Measurements from ENCODE around the gene IPO8. TPM values are rescaled to one million over a fixed set of nuclear protein-coding genes. Genes with fewer than 3 reads are reported as not detected.
A peak's percentile ranks its signal among the peaks of the same experiment; 100 is the strongest.

The IPO8 gene
- total and polyA plus RNA-seq, 2 donors, result 16.5 to 17.0 TPM

- Histone ChIP-seq H3K36me3 (ENCODE audit: control insufficient read depth in 2 of 2, insufficient read depth in 2 of 2, low read length in 1 of 2) (peaks cover 4 to 6% of the 10 kb centered on the region in 2 donors), H3K27ac (ENCODE audit: low read depth in 1 of 2, low read length in 1 of 2) (no peak overlapping the region)
- 93% methylated on average over 1 of the region's 1 CpG for WGBS
Measured at GRCh38 chr12:30725739-30726138, 30.1 kb upstream of the IPO8 start.

GRCh38 chr12:30719060-30719459 is 23.4 kb upstream of the IPO8 start:
- Histone ChIP-seq H3K36me3 (ENCODE audit: control insufficient read depth in 2 of 2, insufficient read depth in 2 of 2, low read length in 1 of 2) (peaks cover 5 to 16% of the 10 kb centered on the region in 2 donors), H3K27me3 (ENCODE audit: control insufficient read depth in 2 of 2, insufficient read depth in 1 of 2, low read length in 1 of 2) (no peaks in the 10 kb centered on the region)
- 94% methylated on average over 1 of the region's 1 CpG for WGBS

More at GRCh38 chr12:30725739-30726138, 30.1 kb upstream of the IPO8 start:
- Histone ChIP-seq H3K4me3 (ENCODE audit: low read length in 2 of 2) (no peak overlapping the region), H3K9me3 (ENCODE audit: control insufficient read depth in 2 of 2, insufficient read depth in 1 of 2, low read length in 1 of 2) (no peaks in the 10 kb centered on the region), H3K4me1 (ENCODE audit: control insufficient read depth in 2 of 2, insufficient read depth in 2 of 2, low read length in 2 of 2) (no peaks in the 10 kb centered on the region), H3K27me3 (ENCODE audit: control insufficient read depth in 2 of 2, insufficient read depth in 1 of 2, low read length in 1 of 2) (no peaks in the 10 kb centered on the region)
- DNase-seq (ENCODE audit: low read depth in 6 of 9, low spot score in 9 of 9), result no peak

GRCh38 chr12:30707613-30708342 is 12.1 kb upstream of the IPO8 start:
- Histone ChIP-seq H3K4me3 (ENCODE audit: low read length in 2 of 2) (no peak overlapping the region), H3K27ac (ENCODE audit: low read depth in 1 of 2, low read length in 1 of 2) (no peak overlapping the region), H3K27me3 (ENCODE audit: control insufficient read depth in 2 of 2, insufficient read depth in 1 of 2, low read length in 1 of 2) (no peaks in the 10 kb centered on the region), H3K9me3 (ENCODE audit: control insufficient read depth in 2 of 2, insufficient read depth in 1 of 2, low read length in 1 of 2) (no peaks in the 10 kb centered on the region), H3K4me1 (ENCODE audit: control insufficient read depth in 2 of 2, insufficient read depth in 2 of 2, low read length in 2 of 2) (no peaks in the 10 kb centered on the region), H3K36me3 (ENCODE audit: control insufficient read depth in 2 of 2, insufficient read depth in 2 of 2, low read length in 1 of 2) (peaks cover 6 to 13% of the 10 kb centered on the region in 2 donors)
- 99% methylated on average over 10 of the region's 10 CpGs for WGBS
- no peak for DNase-seq (ENCODE audit: low read depth in 6 of 9, low spot score in 9 of 9)

More at GRCh38 chr12:30719060-30719459, 23.4 kb upstream of the IPO8 start:
- no peak overlapping the region for H3K4me3 ChIP-seq (ENCODE audit: low read length in 2 of 2)
- no peaks in the 10 kb centered on the region for H3K4me1 ChIP-seq (ENCODE audit: control insufficient read depth in 2 of 2, insufficient read depth in 2 of 2, low read length in 2 of 2)
- H3K9me3 ChIP-seq (ENCODE audit: control insufficient read depth in 2 of 2, insufficient read depth in 1 of 2, low read length in 1 of 2), result no peaks in the 10 kb centered on the region
- DNase-seq (ENCODE audit: low read depth in 6 of 9, low spot score in 9 of 9), result no peak
- no peak overlapping the region for H3K27ac ChIP-seq (ENCODE audit: low read depth in 1 of 2, low read length in 1 of 2)

GRCh38 chr12:30706476-30706875 is 10.8 kb upstream of the IPO8 start:
- Histone ChIP-seq H3K4me3 (ENCODE audit: low read length in 2 of 2) (no peak overlapping the region), H3K27me3 (ENCODE audit: control insufficient read depth in 2 of 2, insufficient read depth in 1 of 2, low read length in 1 of 2) (no peaks in the 10 kb centered on the region), H3K27ac (ENCODE audit: low read depth in 1 of 2, low read length in 1 of 2) (no peak overlapping the region), H3K36me3 (ENCODE audit: control insufficient read depth in 2 of 2, insufficient read depth in 2 of 2, low read length in 1 of 2) (peaks cover 6 to 12% of the 10 kb centered on the region in 2 donors), H3K4me1 (ENCODE audit: control insufficient read depth in 2 of 2, insufficient read depth in 2 of 2, low read length in 2 of 2) (no peaks in the 10 kb centered on the region), H3K9me3 (ENCODE audit: control insufficient read depth in 2 of 2, insufficient read depth in 1 of 2, low read length in 1 of 2) (no peaks in the 10 kb centered on the region)
- no peak for DNase-seq (ENCODE audit: low read depth in 6 of 9, low spot score in 9 of 9)
- over 99% methylated on average over 2 of the region's 2 CpGs for WGBS

GRCh38 chr12:30701056-30701455 is 5.4 kb upstream of the IPO8 start:
- Histone ChIP-seq H3K36me3 (ENCODE audit: control insufficient read depth in 2 of 2, insufficient read depth in 2 of 2, low read length in 1 of 2) (no peaks in the 10 kb centered on the region), H3K27me3 (ENCODE audit: control insufficient read depth in 2 of 2, insufficient read depth in 1 of 2, low read length in 1 of 2) (no peaks in the 10 kb centered on the region), H3K4me3 (ENCODE audit: low read length in 2 of 2) (no peak overlapping the region), H3K9me3 (ENCODE audit: control insufficient read depth in 2 of 2, insufficient read depth in 1 of 2, low read length in 1 of 2) (no peaks in the 10 kb centered on the region), H3K4me1 (ENCODE audit: control insufficient read depth in 2 of 2, insufficient read depth in 2 of 2, low read length in 2 of 2) (peaks cover 4 to 7% of the 10 kb centered on the region in 2 donors), H3K27ac (ENCODE audit: low read depth in 1 of 2, low read length in 1 of 2) (no peak overlapping the region)
- no peak for DNase-seq (ENCODE audit: low read depth in 6 of 9, low spot score in 9 of 9)

- Histone ChIP-seq H3K4me3 (ENCODE audit: low read length in 2 of 2) (no peak overlapping the region), H3K9me3 (ENCODE audit: control insufficient read depth in 2 of 2, insufficient read depth in 1 of 2, low read length in 1 of 2) (no peaks in the 10 kb centered on the region), H3K4me1 (ENCODE audit: control insufficient read depth in 2 of 2, insufficient read depth in 2 of 2, low read length in 2 of 2) (peaks cover 4 to 7% of the 10 kb centered on the region in 2 donors), H3K36me3 (ENCODE audit: control insufficient read depth in 2 of 2, insufficient read depth in 2 of 2, low read length in 1 of 2) (no peaks in the 10 kb centered on the region), H3K27me3 (ENCODE audit: control insufficient read depth in 2 of 2, insufficient read depth in 1 of 2, low read length in 1 of 2) (no peaks in the 10 kb centered on the region), H3K27ac (ENCODE audit: low read depth in 1 of 2, low read length in 1 of 2) (no peak overlapping the region)
- DNase-seq (ENCODE audit: low read depth in 6 of 9, low spot score in 9 of 9), result no peak
- 91% methylated on average over 6 of the region's 6 CpGs for WGBS
Measured at GRCh38 chr12:30700216-30700900, 4.7 kb upstream of the IPO8 start.

GRCh38 chr12:30698346-30698745 is 2.7 kb upstream of the IPO8 start:
- Histone ChIP-seq H3K27me3 (ENCODE audit: control insufficient read depth in 2 of 2, insufficient read depth in 1 of 2, low read length in 1 of 2) (no peaks in the 10 kb centered on the region), H3K4me1 (ENCODE audit: control insufficient read depth in 2 of 2, insufficient read depth in 2 of 2, low read length in 2 of 2) (peaks cover 12 to 19% of the 10 kb centered on the region in 2 donors), H3K9me3 (ENCODE audit: control insufficient read depth in 2 of 2, insufficient read depth in 1 of 2, low read length in 1 of 2) (no peaks in the 10 kb centered on the region), H3K27ac (ENCODE audit: low read depth in 1 of 2, low read length in 1 of 2) (no peak overlapping the region), H3K4me3 (ENCODE audit: low read length in 2 of 2) (no peak overlapping the region), H3K36me3 (ENCODE audit: control insufficient read depth in 2 of 2, insufficient read depth in 2 of 2, low read length in 1 of 2) (no peaks in the 10 kb centered on the region)
- WGBS, result 95% methylated on average over 12 of the region's 12 CpGs
- no peak for DNase-seq (ENCODE audit: low read depth in 6 of 9, low spot score in 9 of 9)

- H3K27me3 ChIP-seq (ENCODE audit: control insufficient read depth in 2 of 2, insufficient read depth in 1 of 2, low read length in 1 of 2), result no peaks in the 10 kb centered on the region
- DNase-seq (ENCODE audit: low read depth in 6 of 9, low spot score in 9 of 9), result no peak
- WGBS, result 98% methylated on average over 7 of the region's 7 CpGs
- H3K4me1 ChIP-seq (ENCODE audit: control insufficient read depth in 2 of 2, insufficient read depth in 2 of 2, low read length in 2 of 2), result peaks cover 12 to 21% of the 10 kb centered on the region in 2 donors
- no peak overlapping the region for H3K4me3 ChIP-seq (ENCODE audit: low read length in 2 of 2)
- H3K27ac ChIP-seq (ENCODE audit: low read depth in 1 of 2, low read length in 1 of 2), result no peak overlapping the region
- H3K36me3 ChIP-seq (ENCODE audit: control insufficient read depth in 2 of 2, insufficient read depth in 2 of 2, low read length in 1 of 2), result no peaks in the 10 kb centered on the region
- no peaks in the 10 kb centered on the region for H3K9me3 ChIP-seq (ENCODE audit: control insufficient read depth in 2 of 2, insufficient read depth in 1 of 2, low read length in 1 of 2)
Measured at GRCh38 chr12:30696943-30697342, 1.3 kb upstream of the IPO8 start.

- H3K27ac ChIP-seq (ENCODE audit: low read depth in 1 of 2, low read length in 1 of 2), result no peak overlapping the region
- H3K4me3 ChIP-seq (ENCODE audit: low read length in 2 of 2), result peak overlapping the region; percentile 94 to 95
- no peaks in the 10 kb centered on the region for H3K36me3 ChIP-seq (ENCODE audit: control insufficient read depth in 2 of 2, insufficient read depth in 2 of 2, low read length in 1 of 2)
- 99% methylated on average over 14 of the region's 14 CpGs for WGBS
- no peak for DNase-seq (ENCODE audit: low read depth in 6 of 9, low spot score in 9 of 9)
- no peaks in the 10 kb centered on the region for H3K9me3 ChIP-seq (ENCODE audit: control insufficient read depth in 2 of 2, insufficient read depth in 1 of 2, low read length in 1 of 2)
- peaks cover 12 to 21% of the 10 kb centered on the region in 2 donors for H3K4me1 ChIP-seq (ENCODE audit: control insufficient read depth in 2 of 2, insufficient read depth in 2 of 2, low read length in 2 of 2)
- no peaks in the 10 kb centered on the region for H3K27me3 ChIP-seq (ENCODE audit: control insufficient read depth in 2 of 2, insufficient read depth in 1 of 2, low read length in 1 of 2)
Measured at GRCh38 chr12:30696486-30696885, 817 bp upstream of the IPO8 start.
